IMR-90 (cell line): Measurements from ENCODE around the gene COL24A1. TPM values are rescaled to one million over a fixed set of nuclear protein-coding genes. Genes with fewer than 3 reads are reported as not detected.

ENCODE experiments used
- ATAC-seq: fragments of 200-7000 bp; cut with Tn5 transposase; 2 replicates; pipeline ENCODE4 v1.9.1; 2020; ENCODE audit warnings: low read depth, mild to moderate bottlenecking, moderate library complexity
- BruUV-seq: library from RNA; stranded (reverse); fragments of 400-500 nt; replicated peaks from 2 replicates; lab custom pipeline; 2021; lab: Mats Ljungman, UMichigan
- CTCF ChIA-PET: fragments of 300-600 bp; formaldehyde crosslinking; extraction: SDS; loops from one replicate; lab custom pipeline; 2021; ENCODE audit warnings: antibody characterized with exemption; lab: Yijun Ruan, JAX
- POLR2A ChIA-PET: fragments of 300-600 bp; sonication (Branson Sonifier 250); formaldehyde crosslinking; loops from one replicate; lab custom pipeline; 2022; ENCODE audit warnings: antibody characterized with exemption; ENCODE audit not compliant: unreplicated experiment; lab: Charles Lee
- DNase-seq: peaks from one replicate; pipeline ENCODE4 v3.0.0; 2013
- H2AFZ ChIP-seq: replicated peaks from 2 replicates; pipeline ENCODE3; 2013; ENCODE audit warnings: low read length, mild to moderate bottlenecking; ENCODE audit not compliant: poor library complexity
- H2AK5ac ChIP-seq: 2 replicates; pipeline ENCODE4 v1.6.1; 2013; ENCODE audit warnings: low read depth, low read length, inconsistent platforms
- H2AK9ac ChIP-seq: replicated peaks from 2 replicates; pipeline ENCODE3; 2013; ENCODE audit warnings: mild to moderate bottlenecking, low read depth, low read length, moderate library complexity; ENCODE audit not compliant: poor library complexity
- H2BK120ac ChIP-seq: 2 replicates; pipeline ENCODE4 v1.6.1; 2013; ENCODE audit warnings: low read depth, low read length, inconsistent platforms
- H2BK15ac ChIP-seq: 3 replicates; pipeline ENCODE4 v1.6.1; 2013; ENCODE audit warnings: low read depth, low read length, inconsistent platforms
- H2BK20ac ChIP-seq: 2 replicates; pipeline ENCODE4 v1.6.1; 2013; ENCODE audit warnings: low read depth, mild to moderate bottlenecking, inconsistent platforms, low read length, moderate library complexity
- H2BK5ac ChIP-seq: 2 replicates; pipeline ENCODE4 v1.6.1; 2013; ENCODE audit warnings: mild to moderate bottlenecking, low read depth, low read length, inconsistent platforms; ENCODE audit not compliant: poor library complexity, severe bottlenecking
- H3K14ac ChIP-seq: replicated peaks from 2 replicates; pipeline ENCODE4 v1.6.1; 2013; ENCODE audit warnings: low read depth, low read length, inconsistent platforms
- H3K18ac ChIP-seq: 2 replicates; pipeline ENCODE4 v1.6.1; 2013; ENCODE audit warnings: low read depth, low read length, control low read depth
- H3K23ac ChIP-seq: 2 replicates; pipeline ENCODE4 v1.6.1; 2013; ENCODE audit warnings: low read depth, low read length, inconsistent platforms
- H3K27ac ChIP-seq: 2 replicates; pipeline ENCODE4 v1.5.1; 2013; ENCODE audit warnings: mild to moderate bottlenecking, control low read depth, low read length; ENCODE audit not compliant: insufficient read depth
- H3K27me3 ChIP-seq: 2 replicates; pipeline ENCODE4 v1.6.1; 2013; ENCODE audit warnings: low read length; ENCODE audit not compliant: control insufficient read depth, insufficient read depth
- H3K36me3 ChIP-seq: 2 replicates; pipeline ENCODE4 v1.6.1; 2013; ENCODE audit warnings: low read length, mixed read lengths; ENCODE audit not compliant: control insufficient read depth, insufficient read depth
- H3K4ac ChIP-seq: 2 replicates; pipeline ENCODE4 v1.6.1; 2013; ENCODE audit warnings: low read depth, low read length, inconsistent platforms
- H3K4me1 ChIP-seq: 2 replicates; pipeline ENCODE4 v1.6.1; 2013; ENCODE audit warnings: low read length, mixed read lengths; ENCODE audit not compliant: control insufficient read depth, insufficient read depth
- H3K4me2 ChIP-seq: 2 replicates; pipeline ENCODE4 v1.6.1; 2013; ENCODE audit warnings: low read depth, mild to moderate bottlenecking, control low read depth, low read length, moderate library complexity
- H3K4me3 ChIP-seq: 2 replicates; pipeline ENCODE4 v1.5.1; 2013; ENCODE audit warnings: low read depth, mild to moderate bottlenecking, control low read depth, low read length, moderate library complexity; ENCODE audit not compliant: insufficient read depth
- H3K56ac ChIP-seq: 2 replicates; pipeline ENCODE4 v1.6.1; 2013; ENCODE audit warnings: low read length, inconsistent platforms; ENCODE audit not compliant: insufficient read depth; ENCODE audit errors: extremely low read depth
- H3K79me1 ChIP-seq, 2 experiments: 2 replicates each; pipeline ENCODE4 v1.6.1; 2013; ENCODE audit warnings: low read length in 2 of 2, inconsistent platforms in 1 of 2, low read depth in 1 of 2
- H3K9ac ChIP-seq: 2 replicates; pipeline ENCODE4 v1.6.1; 2013; ENCODE audit warnings: low read depth, low read length, control low read depth
- H3K9me1 ChIP-seq: 2 replicates; pipeline ENCODE4 v1.6.1; 2013; ENCODE audit warnings: low read length, inconsistent platforms; ENCODE audit not compliant: insufficient read depth
- H3K9me3 ChIP-seq: 2 replicates; pipeline ENCODE4 v1.6.1; 2013; ENCODE audit warnings: low read length; ENCODE audit not compliant: control insufficient read depth, insufficient read depth
- H4K20me1 ChIP-seq: 2 replicates; pipeline ENCODE4 v1.6.1; 2013; ENCODE audit warnings: low read length, inconsistent platforms; ENCODE audit not compliant: insufficient read depth
- H4K5ac ChIP-seq: 2 replicates; pipeline ENCODE4 v1.6.1; 2013; ENCODE audit warnings: mild to moderate bottlenecking, low read depth, low read length, control low read depth
- H4K8ac ChIP-seq, 2 experiments: 2 replicates each; pipeline ENCODE4 v1.6.1; 2013; ENCODE audit warnings: low read depth in 2 of 2, low read length in 2 of 2, control low read depth in 1 of 2, inconsistent platforms in 1 of 2
- H4K91ac ChIP-seq: 2 replicates; pipeline ENCODE4 v1.6.1; 2013; ENCODE audit warnings: low read depth, low read length, inconsistent platforms; ENCODE audit not compliant: insufficient read depth
- BHLHE40 ChIP-seq: fragments of 150-350 bp; IDR thresholded peaks from 2 replicates; pipeline ENCODE4 v1.6.1; 2016; ENCODE audit warnings: mild to moderate bottlenecking, low read depth, low read length
- CEBPB ChIP-seq: IDR thresholded peaks from 2 replicates; pipeline ENCODE4 v1.6.1; 2012; ENCODE audit warnings: low read depth, low read length, improper control_type of control experiment
- CHD1 ChIP-seq: IDR thresholded peaks from 2 replicates; pipeline ENCODE4 v1.6.1; 2012; ENCODE audit warnings: low read depth, low read length, improper control_type of control experiment
- ELK1 ChIP-seq: fragments of 150-350 bp; IDR thresholded peaks from 2 replicates; pipeline ENCODE4 v1.6.1; 2016; ENCODE audit warnings: low read depth, mild to moderate bottlenecking, low read length, moderate library complexity, borderline replicate concordance
- FOS ChIP-seq: fragments of 150-350 bp; IDR thresholded peaks from 2 replicates; pipeline ENCODE4 v1.6.1; 2016; ENCODE audit warnings: low read depth, low read length
- MAFK ChIP-seq: IDR thresholded peaks from 2 replicates; pipeline ENCODE4 v1.6.1; 2012; ENCODE audit warnings: low read depth, low read length, improper control_type of control experiment
- MAZ ChIP-seq: IDR thresholded peaks from 2 replicates; pipeline ENCODE4 v1.6.1; 2012; ENCODE audit warnings: low read depth, mild to moderate bottlenecking, low read length, improper control_type of control experiment, moderate library complexity, borderline replicate concordance
- MXI1 ChIP-seq: IDR thresholded peaks from 2 replicates; pipeline ENCODE4 v1.6.1; 2012; ENCODE audit warnings: low read depth, mild to moderate bottlenecking, low read length, moderate library complexity, borderline replicate concordance
- NFE2L2 ChIP-seq: fragments of 150-350 bp; IDR thresholded peaks from 2 replicates; pipeline ENCODE4 v1.6.1; 2016; ENCODE audit warnings: low read depth, mild to moderate bottlenecking, low read length
- POLR2A ChIP-seq: IDR thresholded peaks from 2 replicates; pipeline ENCODE4 v1.6.1; 2012; ENCODE audit warnings: mild to moderate bottlenecking, low read depth, low read length
- RAD21 ChIP-seq: IDR thresholded peaks from 2 replicates; pipeline ENCODE4 v1.6.1; 2012; ENCODE audit warnings: low read length, improper control_type of control experiment
- RCOR1 ChIP-seq: IDR thresholded peaks from 2 replicates; pipeline ENCODE4 v1.6.1; 2012; ENCODE audit warnings: mild to moderate bottlenecking, low read length, improper control_type of control experiment; ENCODE audit not compliant: insufficient replicate concordance
- RFX5 ChIP-seq: IDR thresholded peaks from 2 replicates; pipeline ENCODE4 v1.8.0; 2012; ENCODE audit warnings: low read depth, mild to moderate bottlenecking, low read length, moderate library complexity
- SMC3 ChIP-seq: fragments of 150-350 bp; IDR thresholded peaks from 2 replicates; pipeline ENCODE4 v1.6.1; 2016; ENCODE audit warnings: low read depth, mild to moderate bottlenecking, antibody characterized with exemption, low read length, moderate library complexity
- WGBS, 2 experiments: methylation state at CpG; one replicate each; pipeline versions ENCODE4 v1.1.5 to v1.1.7; 2013; ENCODE audit warnings: missing lambda C conversion rate in 2 of 2; ENCODE audit not compliant: insufficient read length in 1 of 2; ENCODE audit errors: extremely low coverage in 2 of 2; 5-methylcytosine and 5-hydroxymethylcytosine counted together
- dilution Hi-C: fragments of 300-500 bp; cut with HindIII; formaldehyde crosslinking; loops from one replicate; pipeline ENCODE4 v1.14.3; 2018; ENCODE audit warnings: low sequenced_read_pairs; ENCODE audit not compliant: unreplicated experiment
- in situ Hi-C: fragments of 300-500 bp; cut with MboI; formaldehyde crosslinking; loops from 3 replicates; pipeline ENCODE4 v1.14.3; 2019; ENCODE audit warnings: low sequenced_read_pairs, inconsistent platforms, mixed read lengths
- intact Hi-C: fragments of 100-400 bp; cut with micrococcal nuclease; formaldehyde crosslinking; loops from 2 replicates; pipeline ENCODE4 v1.10.0; 2022
- polyA plus RNA-seq, 3 experiments: library from polyadenylated mRNA; depleted of rRNA; stranded (reverse); fragments of >200 nt; gene quantifications; 2 replicates each; pipeline ENCODE4 v1.2.3, GENCODE V29; 2012; ENCODE audit warnings: low replicate concordance in 1 of 3
- total RNA-seq: library from RNA; depleted of rRNA; stranded (reverse); fragments of >200 nt; gene quantifications from 2 replicates; pipeline ENCODE4 v1.2.3, GENCODE V29; 2012
- TF ChIP-seq, protein P1 (sequence below): conservative IDR thresholded peaks from 2 replicates; pipeline ENCODE4 v1.5.1; 2012; ENCODE audit warnings: mild to moderate bottlenecking, low read depth, low read length, improper control_type of control experiment
- TF ChIP-seq, protein P2 (sequence below): fragments of 150-350 bp; IDR thresholded peaks from 2 replicates; pipeline ENCODE4 v1.6.1; 2017; ENCODE audit warnings: mild to moderate bottlenecking, antibody characterized with exemption, low read length, low read depth

COL24A1 gene
- total and polyA plus RNA-seq, 2 of the 4 experiments (the other 2 are of a cell fraction), result 1.4 to 2.2 TPM

GRCh38 chr1:86015375-86015774, 141.2 kb downstream of the COL24A1 start:
- H4K5ac ChIP-seq, result no peak overlapping the region
- H2AFZ ChIP-seq, result no peak overlapping the region
- no CpG with 5 or more reads among the region's 1 CpG for WGBS, 2 experiments
- intact Hi-C loops (loop anchor here (5.0 kb wide), 3 partner anchors 152 to 428 kb away; partner anchors contain the start of gene ZNHIT6), dilution Hi-C loops (no loop called here), in situ Hi-C loops (no loop called here)
- H4K20me1 ChIP-seq, result no peaks in the 10 kb centered on the region
- no peak overlapping the region for H3K23ac ChIP-seq
- H3K56ac ChIP-seq, result no peak overlapping the region
- no peaks in the 10 kb centered on the region for H3K9me3 ChIP-seq
- no peak overlapping the region for H2BK15ac ChIP-seq
- ChIA-PET POLR2A (interaction anchor here (0.6 kb wide), 1 partner anchor 307 kb away, joined by 4 read pairs; no protein-coding TSS in a partner anchor), CTCF (interaction anchor here (0.7 kb wide), 1 partner anchor 340 kb away, joined by 5 read pairs; no protein-coding TSS in a partner anchor)
- BruUV-seq, result no TSS peak
- no peaks in the 10 kb centered on the region for H3K79me1 ChIP-seq
- no peak overlapping the region for H2BK20ac ChIP-seq
- H2AK9ac ChIP-seq, result no peak overlapping the region
- no peak overlapping the region for H4K8ac ChIP-seq
- H2AK5ac ChIP-seq, result no peak overlapping the region
- TF ChIP-seq RCOR1 (no peak), MXI1 (no peak), NFE2L2 (no peak), MAZ (no peak), RAD21 (no peak), RFX5 (no peak), CEBPB (no peak), ELK1 (no peak), POLR2A (no peak), SMC3 (no peak), CHD1 (no peak), MAFK (no peak), BHLHE40 (no peak), FOS (no peak)
- TF ChIP-seq, protein P1, sequence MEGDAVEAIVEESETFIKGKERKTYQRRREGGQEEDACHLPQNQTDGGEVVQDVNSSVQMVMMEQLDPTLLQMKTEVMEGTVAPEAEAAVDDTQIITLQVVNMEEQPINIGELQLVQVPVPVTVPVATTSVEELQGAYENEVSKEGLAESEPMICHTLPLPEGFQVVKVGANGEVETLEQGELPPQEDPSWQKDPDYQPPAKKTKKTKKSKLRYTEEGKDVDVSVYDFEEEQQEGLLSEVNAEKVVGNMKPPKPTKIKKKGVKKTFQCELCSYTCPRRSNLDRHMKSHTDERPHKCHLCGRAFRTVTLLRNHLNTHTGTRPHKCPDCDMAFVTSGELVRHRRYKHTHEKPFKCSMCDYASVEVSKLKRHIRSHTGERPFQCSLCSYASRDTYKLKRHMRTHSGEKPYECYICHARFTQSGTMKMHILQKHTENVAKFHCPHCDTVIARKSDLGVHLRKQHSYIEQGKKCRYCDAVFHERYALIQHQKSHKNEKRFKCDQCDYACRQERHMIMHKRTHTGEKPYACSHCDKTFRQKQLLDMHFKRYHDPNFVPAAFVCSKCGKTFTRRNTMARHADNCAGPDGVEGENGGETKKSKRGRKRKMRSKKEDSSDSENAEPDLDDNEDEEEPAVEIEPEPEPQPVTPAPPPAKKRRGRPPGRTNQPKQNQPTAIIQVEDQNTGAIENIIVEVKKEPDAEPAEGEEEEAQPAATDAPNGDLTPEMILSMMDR, result no peak
- TF ChIP-seq, protein P2, sequence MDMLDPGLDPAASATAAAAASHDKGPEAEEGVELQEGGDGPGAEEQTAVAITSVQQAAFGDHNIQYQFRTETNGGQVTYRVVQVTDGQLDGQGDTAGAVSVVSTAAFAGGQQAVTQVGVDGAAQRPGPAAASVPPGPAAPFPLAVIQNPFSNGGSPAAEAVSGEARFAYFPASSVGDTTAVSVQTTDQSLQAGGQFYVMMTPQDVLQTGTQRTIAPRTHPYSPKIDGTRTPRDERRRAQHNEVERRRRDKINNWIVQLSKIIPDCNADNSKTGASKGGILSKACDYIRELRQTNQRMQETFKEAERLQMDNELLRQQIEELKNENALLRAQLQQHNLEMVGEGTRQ, result no peak
- ATAC-seq (no peak), DNase-seq (no peak)
- H3K4me2 ChIP-seq, result no peak overlapping the region
- no peaks in the 10 kb centered on the region for H3K36me3 ChIP-seq
- no peak overlapping the region for H3K4ac ChIP-seq
- no peak overlapping the region for H4K91ac ChIP-seq
- H3K4me3 ChIP-seq, result no peak overlapping the region
- no peaks in the 10 kb centered on the region for H3K9me1 ChIP-seq
- no peaks in the 10 kb centered on the region for H3K27me3 ChIP-seq
- H3K18ac ChIP-seq, result no peak overlapping the region
- no peak overlapping the region for H3K27ac ChIP-seq
- H3K9ac ChIP-seq, result no peak overlapping the region
- H2BK120ac ChIP-seq, result no peak overlapping the region
- no peak overlapping the region for H3K14ac ChIP-seq
- H3K4me1 ChIP-seq, result no peaks in the 10 kb centered on the region
- no peak overlapping the region for H2BK5ac ChIP-seq
